ENCODE results near the gene PDE4C. TPM values are rescaled to one million over a fixed set of nuclear protein-coding genes. Genes with fewer than 3 reads are reported as not detected.

PDE4C gene
- total RNA-seq, 1 donor from 2014 or later, result 69.8 TPM

DNA sequence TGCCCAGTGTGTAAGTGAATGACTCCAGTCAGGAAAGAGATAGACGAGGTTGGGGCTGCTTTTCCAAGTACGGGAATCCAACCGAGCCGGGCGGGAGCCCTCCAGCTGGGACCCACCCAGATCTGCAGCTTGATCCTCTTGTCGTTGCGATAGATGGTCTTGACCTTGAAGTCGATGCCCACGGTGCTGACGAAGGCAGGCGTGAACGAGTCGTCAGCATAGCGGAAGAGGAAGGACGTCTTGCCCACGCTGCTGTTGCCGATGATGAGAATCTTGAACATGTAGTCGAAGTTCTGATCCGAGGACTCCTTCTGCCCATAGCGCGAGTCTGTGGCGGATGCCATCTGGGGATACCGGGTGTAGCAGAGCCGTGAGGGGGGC, 23.9 kb downstream of the PDE4C start:
- H3K27ac Mint-ChIP-seq (ENCODE audit: unreplicated experiment), result peak overlapping the region; percentile 11
- DNase-seq, result no peak
- TF ChIP-seq, protein P1, sequence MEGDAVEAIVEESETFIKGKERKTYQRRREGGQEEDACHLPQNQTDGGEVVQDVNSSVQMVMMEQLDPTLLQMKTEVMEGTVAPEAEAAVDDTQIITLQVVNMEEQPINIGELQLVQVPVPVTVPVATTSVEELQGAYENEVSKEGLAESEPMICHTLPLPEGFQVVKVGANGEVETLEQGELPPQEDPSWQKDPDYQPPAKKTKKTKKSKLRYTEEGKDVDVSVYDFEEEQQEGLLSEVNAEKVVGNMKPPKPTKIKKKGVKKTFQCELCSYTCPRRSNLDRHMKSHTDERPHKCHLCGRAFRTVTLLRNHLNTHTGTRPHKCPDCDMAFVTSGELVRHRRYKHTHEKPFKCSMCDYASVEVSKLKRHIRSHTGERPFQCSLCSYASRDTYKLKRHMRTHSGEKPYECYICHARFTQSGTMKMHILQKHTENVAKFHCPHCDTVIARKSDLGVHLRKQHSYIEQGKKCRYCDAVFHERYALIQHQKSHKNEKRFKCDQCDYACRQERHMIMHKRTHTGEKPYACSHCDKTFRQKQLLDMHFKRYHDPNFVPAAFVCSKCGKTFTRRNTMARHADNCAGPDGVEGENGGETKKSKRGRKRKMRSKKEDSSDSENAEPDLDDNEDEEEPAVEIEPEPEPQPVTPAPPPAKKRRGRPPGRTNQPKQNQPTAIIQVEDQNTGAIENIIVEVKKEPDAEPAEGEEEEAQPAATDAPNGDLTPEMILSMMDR (IDR thresholded peaks at IDR 0.05; ENCODE audit: partially characterized antibody, unreplicated experiment), result no peak
- peaks cover 2% of the 10 kb centered on the region for H3K9me3 Mint-ChIP-seq (ENCODE audit: unreplicated experiment)
- H3K4me3 Mint-ChIP-seq (ENCODE audit: unreplicated experiment), result peak overlapping the region; percentile 47
- H3K4me1 Mint-ChIP-seq (ENCODE audit: low read depth, unreplicated experiment), result peaks cover 3% of the 10 kb centered on the region
- H3K36me3 Mint-ChIP-seq (ENCODE audit: unreplicated experiment), result no peaks in the 10 kb centered on the region
- peaks cover 3% of the 10 kb centered on the region for H3K27me3 Mint-ChIP-seq (ENCODE audit: unreplicated experiment)

DNA sequence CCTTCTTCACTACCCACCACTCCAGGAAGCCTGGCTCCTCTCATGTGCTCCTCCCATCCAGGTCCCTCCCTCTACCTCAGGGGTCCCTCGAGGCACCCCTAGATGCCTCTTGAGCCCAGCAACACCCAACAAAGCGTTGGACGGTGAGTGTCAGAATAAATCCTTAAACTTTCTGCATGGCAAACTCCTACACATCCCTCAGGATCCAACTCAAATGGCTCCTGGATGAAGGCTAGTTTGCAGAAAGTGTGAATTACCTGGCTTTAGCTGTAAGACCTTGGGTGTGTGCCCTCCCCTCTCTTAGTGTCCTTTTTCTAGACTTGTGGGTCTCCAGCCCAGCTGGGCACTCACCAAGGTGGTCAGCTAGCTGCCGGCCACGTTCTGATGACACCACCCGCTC, 27.9 kb downstream of the PDE4C start:
- peaks cover 1% of the 10 kb centered on the region for H3K9me3 Mint-ChIP-seq (ENCODE audit: unreplicated experiment)
- no peak for DNase-seq
- H3K36me3 Mint-ChIP-seq (ENCODE audit: unreplicated experiment), result no peaks in the 10 kb centered on the region
- H3K27ac Mint-ChIP-seq (ENCODE audit: unreplicated experiment), result no peak overlapping the region
- peaks cover 6% of the 10 kb centered on the region for H3K4me1 Mint-ChIP-seq (ENCODE audit: low read depth, unreplicated experiment)
- TF ChIP-seq, protein P1 (IDR thresholded peaks at IDR 0.05; ENCODE audit: partially characterized antibody, unreplicated experiment), result no peak
- peaks cover 2% of the 10 kb centered on the region for H3K27me3 Mint-ChIP-seq (ENCODE audit: unreplicated experiment)
- no peak overlapping the region for H3K4me3 Mint-ChIP-seq (ENCODE audit: unreplicated experiment)

DNA sequence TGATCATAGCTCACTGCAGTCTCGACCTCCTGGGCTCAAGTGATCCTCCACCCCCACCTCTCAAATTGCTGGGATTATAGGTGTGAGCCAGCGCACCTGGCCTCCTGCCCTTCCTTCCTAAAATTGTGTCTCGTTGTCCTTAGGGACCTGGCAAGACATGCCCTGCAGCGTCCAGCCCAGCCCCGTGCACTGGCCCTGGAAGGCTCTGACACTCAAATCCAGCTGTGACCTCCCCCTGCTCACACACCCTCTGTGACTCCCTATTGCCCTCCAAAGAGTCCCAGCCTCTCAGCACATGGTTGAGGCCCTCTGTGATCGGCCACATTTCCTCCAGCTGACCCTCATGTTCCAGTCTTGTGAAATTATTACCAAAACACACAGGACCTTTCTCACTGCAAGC, 28.3 kb downstream of the PDE4C start:
- no peak for DNase-seq
- no peak overlapping the region for H3K4me3 Mint-ChIP-seq (ENCODE audit: unreplicated experiment)
- TF ChIP-seq, protein P1 (IDR thresholded peaks at IDR 0.05; ENCODE audit: partially characterized antibody, unreplicated experiment), result no peak
- H3K9me3 Mint-ChIP-seq (ENCODE audit: unreplicated experiment), result peaks cover 2% of the 10 kb centered on the region
- H3K27me3 Mint-ChIP-seq (ENCODE audit: unreplicated experiment), result peaks cover 2% of the 10 kb centered on the region
- peaks cover 3% of the 10 kb centered on the region for H3K4me1 Mint-ChIP-seq (ENCODE audit: low read depth, unreplicated experiment)
- no peak overlapping the region for H3K27ac Mint-ChIP-seq (ENCODE audit: unreplicated experiment)
- H3K36me3 Mint-ChIP-seq (ENCODE audit: unreplicated experiment), result no peaks in the 10 kb centered on the region

DNA sequence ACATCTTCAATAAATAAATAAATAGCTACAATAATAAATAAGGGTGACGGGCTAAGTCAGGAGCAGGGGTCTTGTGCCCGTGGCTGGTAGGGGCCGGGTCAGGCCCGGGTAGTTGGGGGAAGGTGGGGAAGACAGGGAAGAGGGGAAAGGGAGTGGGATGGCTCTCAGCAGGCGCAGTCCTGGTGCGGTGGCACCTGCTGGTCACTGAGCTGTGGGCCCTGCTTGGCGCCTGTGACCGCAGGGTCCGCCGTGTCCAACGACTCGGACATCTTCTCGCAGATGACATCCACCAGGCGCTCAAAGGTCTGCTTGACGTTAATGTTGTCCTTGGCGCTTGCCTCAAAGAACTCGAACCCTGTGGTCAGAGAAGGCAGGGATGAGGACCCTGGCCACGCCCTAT, 28.9 kb downstream of the PDE4C start:
- TF ChIP-seq, protein P1 (IDR thresholded peaks at IDR 0.05; ENCODE audit: partially characterized antibody, unreplicated experiment), result no peak
- H3K27ac Mint-ChIP-seq (ENCODE audit: unreplicated experiment), result no peak overlapping the region
- H3K9me3 Mint-ChIP-seq (ENCODE audit: unreplicated experiment), result peaks cover 7% of the 10 kb centered on the region
- H3K27me3 Mint-ChIP-seq (ENCODE audit: unreplicated experiment), result peaks cover 7% of the 10 kb centered on the region
- peaks cover 3% of the 10 kb centered on the region for H3K4me1 Mint-ChIP-seq (ENCODE audit: low read depth, unreplicated experiment)
- H3K4me3 Mint-ChIP-seq (ENCODE audit: unreplicated experiment), result no peak overlapping the region
- H3K36me3 Mint-ChIP-seq (ENCODE audit: unreplicated experiment), result no peaks in the 10 kb centered on the region
- DNase-seq, result no peak

DNA sequence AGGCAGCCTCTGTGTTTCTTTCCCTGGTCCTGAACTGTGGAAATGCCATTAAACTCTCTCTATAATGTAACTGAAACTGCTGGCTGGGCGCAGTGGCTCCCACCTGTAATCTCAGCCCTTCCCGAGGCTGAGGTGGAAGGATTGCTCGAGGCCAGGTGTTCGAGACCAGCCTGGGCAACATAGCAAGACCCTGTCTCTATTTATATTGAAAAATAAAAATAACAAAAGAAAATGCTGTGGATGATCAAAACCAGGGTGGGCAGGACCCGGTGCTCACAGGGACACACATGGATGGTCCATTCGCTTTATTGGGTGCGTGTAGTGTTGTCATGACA, 29.8 kb downstream of the PDE4C start:
- H3K9me3 Mint-ChIP-seq (ENCODE audit: unreplicated experiment), result peaks cover 8% of the 10 kb centered on the region
- no peak overlapping the region for H3K27ac Mint-ChIP-seq (ENCODE audit: unreplicated experiment)
- H3K36me3 Mint-ChIP-seq (ENCODE audit: unreplicated experiment), result no peaks in the 10 kb centered on the region
- peaks cover 7% of the 10 kb centered on the region for H3K27me3 Mint-ChIP-seq (ENCODE audit: unreplicated experiment)
- DNase-seq, result no peak
- TF ChIP-seq, protein P1 (IDR thresholded peaks at IDR 0.05; ENCODE audit: partially characterized antibody, unreplicated experiment), result no peak
- no peak overlapping the region for H3K4me3 Mint-ChIP-seq (ENCODE audit: unreplicated experiment)
- H3K4me1 Mint-ChIP-seq (ENCODE audit: low read depth, unreplicated experiment), result peaks cover 9% of the 10 kb centered on the region
